ENCODE results near the gene SHB.
A peak's percentile ranks its signal among the peaks of the same experiment; 100 is the strongest.
"Not testable (repeated sequence)": the region's sequence is repeated elsewhere in the genome, so short reads cannot be mapped to it uniquely, and the experiment has no call there.

The SHB gene

GRCh38 chr9:37969130-37969529 is 99.9 kb downstream of the SHB start:
- peaks cover 13% of the 10 kb centered on the region for H3K36me3 ChIP-seq (replicated peaks)
- no peak for TF ChIP-seq CTCF (IDR thresholded peaks at IDR 0.05; ENCODE audit: low read depth, low read length, missing control alignments)
- in situ Hi-C loops (cut with HindIII; ENCODE audit: low pct_ligation_motif_present, low sequenced_read_pairs), result no loop called here
- peak; percentile 77 for DNase-seq
- H3K4me3 ChIP-seq (ENCODE audit: low read depth, low read length), result no peak overlapping the region
- no peaks in the 10 kb centered on the region for H3K27me3 ChIP-seq (replicated peaks)
- peak overlapping the region; percentile 65 for H3K27ac ChIP-seq

- peak; percentile 50 for DNase-seq
- TF ChIP-seq CTCF (IDR thresholded peaks at IDR 0.05; ENCODE audit: low read depth, low read length, missing control alignments), result no peak
- peak overlapping the region; percentile 65 for H3K27ac ChIP-seq
- H3K4me3 ChIP-seq (ENCODE audit: low read depth, low read length), result no peak overlapping the region
- in situ Hi-C loops (cut with HindIII; ENCODE audit: low pct_ligation_motif_present, low sequenced_read_pairs), result no loop called here
- no peaks in the 10 kb centered on the region for H3K27me3 ChIP-seq (replicated peaks)
- peaks cover 8% of the 10 kb centered on the region for H3K36me3 ChIP-seq (replicated peaks)
Measured at GRCh38 chr9:37968228-37968701, 100.8 kb downstream of the SHB start.

GRCh38 chr9:37967761-37968080 is 101.3 kb downstream of the SHB start:
- Histone ChIP-seq H3K27ac (peak overlapping the region; percentile 65), H3K4me3 (ENCODE audit: low read depth, low read length) (no peak overlapping the region), H3K27me3 (replicated peaks) (no peaks in the 10 kb centered on the region), H3K36me3 (replicated peaks) (peaks cover 8% of the 10 kb centered on the region)
- in situ Hi-C loops (cut with HindIII; ENCODE audit: low pct_ligation_motif_present, low sequenced_read_pairs), result no loop called here
- TF ChIP-seq CTCF (IDR thresholded peaks at IDR 0.05; ENCODE audit: low read depth, low read length, missing control alignments), result no peak
- DNase-seq, result no peak

GRCh38 chr9:37967014-37967760 is 101.8 kb downstream of the SHB start:
- H3K36me3 ChIP-seq (replicated peaks), result peaks cover 4% of the 10 kb centered on the region
- no peaks in the 10 kb centered on the region for H3K27me3 ChIP-seq (replicated peaks)
- TF ChIP-seq CTCF (IDR thresholded peaks at IDR 0.05; ENCODE audit: low read depth, low read length, missing control alignments), result no peak
- H3K4me3 ChIP-seq (ENCODE audit: low read depth, low read length), result no peak overlapping the region
- in situ Hi-C loops (cut with HindIII; ENCODE audit: low pct_ligation_motif_present, low sequenced_read_pairs), result no loop called here
- peak overlapping the region; percentile 91 for H3K27ac ChIP-seq
- no peak for DNase-seq

- DNase-seq, result no peak
- Histone ChIP-seq H3K27me3 (replicated peaks) (no peaks in the 10 kb centered on the region), H3K4me3 (ENCODE audit: low read depth, low read length) (no peak overlapping the region), H3K36me3 (replicated peaks) (no peaks in the 10 kb centered on the region), H3K27ac (peak overlapping the region; percentile 91)
- TF ChIP-seq CTCF (IDR thresholded peaks at IDR 0.05; ENCODE audit: low read depth, low read length, missing control alignments), result no peak
- in situ Hi-C loops (cut with HindIII; ENCODE audit: low pct_ligation_motif_present, low sequenced_read_pairs), result no loop called here
Measured at GRCh38 chr9:37966412-37967013, 102.5 kb downstream of the SHB start.

- H3K27me3 ChIP-seq (replicated peaks); in situ Hi-C loops (cut with HindIII; ENCODE audit: low pct_ligation_motif_present, low sequenced_read_pairs); H3K4me3 ChIP-seq (ENCODE audit: low read depth, low read length); H3K36me3 ChIP-seq (replicated peaks): not testable (repeated sequence)
- H3K27ac ChIP-seq, result peak overlapping the region; percentile 91
- peak; percentile 77 for DNase-seq
Measured at GRCh38 chr9:37965676-37966345, 103.2 kb downstream of the SHB start.
